Left lung (tissue), 14 donors: ENCODE data around the gene SCYGR5. TPM values are rescaled to one million over a fixed set of nuclear protein-coding genes. Genes with fewer than 3 reads are reported as not detected.
A peak's percentile ranks its signal among the peaks of the same experiment; 100 is the strongest.
"Not testable (repeated sequence)": the region's sequence is repeated elsewhere in the genome, so short reads cannot be mapped to it uniquely, and the experiment has no call there.

Source experiments
- ATAC-seq: fragments of 200-7000 bp; cut with Tn5 transposase; one replicate; pipeline ENCODE4 v1.9.1; 2020; ENCODE audit warnings: moderate library complexity
- DNase-seq, 4 donors: peaks; one replicate each; pipeline ENCODE4 v3.0.0-alpha.2; 2013 to 2020
- H3K27ac ChIP-seq, 2 donors: fragments of 200-600 bp; sonication (generic) in 1 of 2; one replicate each; pipeline versions ENCODE4 v1.5.0 to v1.8.0; 2020 to 2021
- H3K27me3 ChIP-seq, 2 donors: fragments of 200-600 bp; sonication (generic) in 1 of 2; one replicate each; pipeline versions ENCODE4 v1.5.0 to v1.8.0; 2020 to 2021
- H3K36me3 ChIP-seq, 2 donors: fragments of 200-600 bp; sonication (generic) in 1 of 2; one replicate each; pipeline versions ENCODE4 v1.5.0 to v1.8.0; 2020 to 2021
- H3K4me1 ChIP-seq, 2 donors: fragments of 200-600 bp; one replicate each; pipeline ENCODE4 v1.8.0; 2021
- H3K4me3 ChIP-seq, 2 donors: fragments of 200-600 bp; sonication (generic) in 1 of 2; one replicate each; pipeline versions ENCODE4 v1.5.0 to v1.8.0; 2020 to 2021; ENCODE audit warnings: mild to moderate bottlenecking in 1 of 2
- H3K9me3 ChIP-seq, 2 donors: fragments of 200-600 bp; sonication (generic) in 1 of 2; one replicate each; pipeline versions ENCODE4 v1.5.0 to v1.8.0; 2020 to 2021
- intact Hi-C, 2 donors: fragments of 100-400 bp; cut with DNase I; formaldehyde crosslinking; loops; one replicate each; pipeline versions ENCODE4 v1.11.2 to v1.14.2; 2022
- long read RNA-seq, 12 donors: library from polyadenylated mRNA in 2 of 12; unstranded in 2 of 12; transcript quantifications; one replicate each; pipeline ENCODE4 v2.0.0 and lab custom pipeline, GENCODE V29; 2019 to 2026
- polyA plus RNA-seq, 6 donors: library from polyadenylated mRNA; unstranded; fragments of 120-200 nt; gene quantifications; one replicate each; pipeline ENCODE4 v1.2.1, GENCODE V29; 2013; ENCODE audit not compliant: insufficient read length in 6 of 6
- total RNA-seq, 2 donors: library from RNA; stranded (reverse); fragmentation: NEBNext Ultra II Directional; extraction: Animal tissue kit (Norgen Biotek cat#: 25700); gene quantifications; one replicate each; pipeline ENCODE4 v1.2.1, GENCODE V29; 2021
- TF ChIP-seq, protein P1 (sequence below), 2 donors: fragments of 200-600 bp; sonication (generic) in 1 of 2; IDR thresholded peaks; one replicate each; pipeline versions ENCODE4 v1.5.0 to v1.8.0; 2021; ENCODE audit warnings: antibody characterized with exemption in 2 of 2
- donor health status: DM: no; HTN: yes; CAD: no.
- donor health status: DM: no; HTN: no; CAD: no.

Gene SCYGR5, protein sequence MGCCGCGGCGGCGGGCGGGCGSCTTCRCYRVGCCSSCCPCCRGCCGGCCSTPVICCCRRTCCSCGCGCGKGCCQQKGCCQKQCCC
- total RNA-seq = not detected
- polyA plus RNA-seq = not detected
- long read RNA-seq, donor 1 = 0 reads
- long read RNA-seq, donor 2 = 0 reads
- long read RNA-seq, donor 3 = 0 reads
- long read RNA-seq, donor 4 = 0 reads
- long read RNA-seq, donor 5 = 0 reads
- long read RNA-seq, donor 6 = 0 reads
- long read RNA-seq, donor 7 = 0 reads
- long read RNA-seq, donor 8 = 0 reads
- long read RNA-seq, donor 9 = 0 reads
- long read RNA-seq, donor 10 = 0 reads
- long read RNA-seq, donor 11 = 0 reads
- long read RNA-seq, donor 12 = 0 reads

DNA sequence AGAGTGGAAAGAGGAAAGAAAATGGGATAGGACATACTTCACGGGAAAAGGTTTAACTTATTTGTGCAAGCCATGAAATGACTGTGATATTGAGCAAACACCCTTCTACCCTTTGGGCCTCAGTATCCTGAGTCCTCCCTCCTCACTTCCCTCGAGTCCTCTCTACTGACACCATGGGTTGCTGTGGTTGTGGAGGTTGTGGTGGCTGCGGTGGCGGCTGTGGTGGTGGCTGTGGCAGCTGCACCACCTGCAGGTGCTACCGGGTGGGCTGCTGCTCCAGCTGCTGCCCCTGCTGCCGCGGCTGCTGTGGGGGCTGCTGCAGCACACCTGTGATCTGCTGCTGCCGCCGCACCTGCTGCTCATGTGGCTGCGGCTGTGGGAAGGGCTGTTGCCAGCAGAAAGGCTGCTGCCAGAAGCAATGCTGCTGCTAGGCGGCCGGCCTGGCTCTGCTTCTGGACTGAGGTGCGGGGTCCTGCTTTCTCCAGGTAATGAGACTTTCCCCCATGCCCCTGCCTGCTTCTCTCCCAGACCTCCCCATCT, at the start of gene SCYGR5:
Gene SCYGR5 (plus strand): TSS at position 174 of the 540 bp plus-strand sequence. CDS start 0 bp downstream, at position 174.
- H3K27ac ChIP-seq, H3K36me3 ChIP-seq, H3K27me3 ChIP-seq, DNase-seq, H3K4me1 ChIP-seq, H3K4me3 ChIP-seq, ATAC-seq, H3K9me3 ChIP-seq, intact Hi-C loops: not testable (repeated sequence)

DNA sequence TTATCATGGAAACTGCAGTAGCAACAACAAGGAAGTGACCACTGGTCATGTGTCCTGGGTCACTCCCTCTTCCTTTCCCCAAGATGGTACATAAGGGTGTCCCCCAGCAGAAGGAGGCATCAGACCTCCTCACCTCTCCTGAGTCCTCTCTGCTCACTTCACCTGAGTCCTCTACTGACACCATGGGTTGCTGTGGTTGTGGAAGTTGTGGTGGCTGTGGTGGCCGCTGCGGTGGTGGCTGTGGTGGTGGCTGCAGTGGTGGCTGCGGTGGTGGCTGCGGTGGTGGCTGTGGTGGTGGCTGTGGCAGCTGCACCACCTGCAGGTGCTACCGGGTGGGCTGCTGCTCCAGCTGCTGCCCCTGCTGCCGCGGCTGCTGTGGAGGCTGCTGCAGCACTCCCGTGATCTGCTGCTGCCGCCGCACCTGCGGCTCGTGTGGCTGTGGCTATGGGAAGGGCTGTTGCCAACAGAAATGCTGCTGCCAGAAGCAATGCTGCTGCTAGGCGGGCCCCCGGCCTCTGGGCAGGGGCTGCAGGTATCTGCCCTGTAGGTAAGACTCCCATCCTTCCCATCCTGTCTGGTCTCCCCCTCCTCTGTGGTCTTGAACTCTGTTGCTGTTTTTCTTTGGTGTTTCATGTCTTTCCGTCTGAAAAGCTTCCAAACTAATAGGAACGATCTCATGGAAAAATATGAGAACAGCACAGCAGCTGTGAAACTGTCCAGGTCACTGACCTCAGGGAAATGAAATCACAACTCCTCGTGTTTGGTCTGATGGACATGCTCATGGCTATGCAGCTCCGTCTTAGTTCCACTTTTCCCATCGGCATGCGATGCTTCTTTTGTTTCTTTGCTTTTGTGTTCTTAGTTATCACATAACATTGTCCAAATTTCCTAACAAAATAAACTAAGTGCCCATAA, 49.0 kb upstream of the SCYGR5 start, which contains the start of gene SCYGR4:
Gene SCYGR4 (plus strand): TSS at position 183 of the 915 bp plus-strand sequence. CDS start 0 bp downstream, at position 183.
- H3K36me3 ChIP-seq = no peaks in the 10 kb centered on the region
- H3K4me3 ChIP-seq = no peak within 1 kb of the TSS
- no peaks in the 10 kb centered on the region for H3K27me3 ChIP-seq
- DNase-seq (peak in 1 of 4 donors; percentile 70), ATAC-seq (no peak)
- H3K4me1 ChIP-seq = no peaks in the 10 kb centered on the region
- TF ChIP-seq, protein P1, sequence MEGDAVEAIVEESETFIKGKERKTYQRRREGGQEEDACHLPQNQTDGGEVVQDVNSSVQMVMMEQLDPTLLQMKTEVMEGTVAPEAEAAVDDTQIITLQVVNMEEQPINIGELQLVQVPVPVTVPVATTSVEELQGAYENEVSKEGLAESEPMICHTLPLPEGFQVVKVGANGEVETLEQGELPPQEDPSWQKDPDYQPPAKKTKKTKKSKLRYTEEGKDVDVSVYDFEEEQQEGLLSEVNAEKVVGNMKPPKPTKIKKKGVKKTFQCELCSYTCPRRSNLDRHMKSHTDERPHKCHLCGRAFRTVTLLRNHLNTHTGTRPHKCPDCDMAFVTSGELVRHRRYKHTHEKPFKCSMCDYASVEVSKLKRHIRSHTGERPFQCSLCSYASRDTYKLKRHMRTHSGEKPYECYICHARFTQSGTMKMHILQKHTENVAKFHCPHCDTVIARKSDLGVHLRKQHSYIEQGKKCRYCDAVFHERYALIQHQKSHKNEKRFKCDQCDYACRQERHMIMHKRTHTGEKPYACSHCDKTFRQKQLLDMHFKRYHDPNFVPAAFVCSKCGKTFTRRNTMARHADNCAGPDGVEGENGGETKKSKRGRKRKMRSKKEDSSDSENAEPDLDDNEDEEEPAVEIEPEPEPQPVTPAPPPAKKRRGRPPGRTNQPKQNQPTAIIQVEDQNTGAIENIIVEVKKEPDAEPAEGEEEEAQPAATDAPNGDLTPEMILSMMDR (IDR thresholded peaks at IDR 0.05) = no peak
- no peak within 1 kb of the TSS for H3K27ac ChIP-seq
- intact Hi-C loops = no loop called here
- H3K9me3 ChIP-seq = peaks cover 0 to 2% of the 10 kb centered on the region in 2 donors

DNA sequence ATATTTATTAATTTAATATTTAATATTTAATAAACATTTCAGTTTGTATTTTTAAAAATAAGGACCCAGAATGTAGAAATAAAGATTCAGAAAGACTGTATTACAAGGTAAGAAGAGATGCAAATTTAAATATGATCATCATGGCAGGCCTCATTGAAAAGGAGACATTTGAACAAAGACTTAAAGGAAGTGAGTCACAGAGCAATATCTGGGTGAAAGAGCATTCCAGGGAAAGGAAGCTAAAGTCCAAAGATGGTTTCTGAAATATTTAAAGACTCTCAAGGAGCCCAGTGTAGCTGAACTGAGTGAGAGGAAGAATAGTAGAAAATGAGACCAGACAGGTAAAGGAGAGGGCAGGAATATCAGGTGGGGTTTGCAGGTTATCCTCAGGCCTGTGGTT, 43.4 kb upstream of the SCYGR5 start:
- TF ChIP-seq, protein P1 (IDR thresholded peaks at IDR 0.05) = no peak
- intact Hi-C loops = no loop called here
- no peaks in the 10 kb centered on the region for H3K4me1 ChIP-seq
- no peaks in the 10 kb centered on the region for H3K27me3 ChIP-seq
- H3K9me3 ChIP-seq = peaks cover 0 to 6% of the 10 kb centered on the region in 2 donors
- H3K36me3 ChIP-seq = no peaks in the 10 kb centered on the region
- ATAC-seq (no peak), DNase-seq (no peak)
- H3K27ac ChIP-seq = no peak overlapping the region
- no peak overlapping the region for H3K4me3 ChIP-seq

DNA sequence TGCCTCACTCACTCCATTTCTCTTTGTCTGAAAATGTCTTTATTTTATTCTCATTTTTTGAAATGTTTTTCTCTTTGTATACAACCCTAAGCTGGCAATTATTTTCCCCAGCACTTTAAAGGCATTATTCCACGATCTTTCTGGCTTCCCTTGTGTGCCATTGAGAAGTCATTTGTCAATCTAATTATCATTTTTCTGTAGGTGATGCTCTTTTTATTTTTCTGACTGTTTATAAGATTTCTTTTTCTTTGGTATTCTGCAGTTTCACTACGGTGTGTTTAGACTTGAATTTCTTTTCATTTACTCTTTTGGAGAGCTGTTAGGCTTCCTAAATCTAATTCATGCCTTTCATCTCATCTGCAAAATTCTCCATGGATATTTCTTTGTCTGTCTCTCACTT, 41.2 kb upstream of the SCYGR5 start:
- no peak overlapping the region for H3K27ac ChIP-seq
- H3K9me3 ChIP-seq = peaks cover 0 to 6% of the 10 kb centered on the region in 2 donors
- DNase-seq (no peak), ATAC-seq (no peak)
- no peak overlapping the region for H3K4me3 ChIP-seq
- H3K36me3 ChIP-seq = no peaks in the 10 kb centered on the region
- no peaks in the 10 kb centered on the region for H3K4me1 ChIP-seq
- TF ChIP-seq, protein P1 (IDR thresholded peaks at IDR 0.05) = no peak
- intact Hi-C loops = no loop called here
- no peaks in the 10 kb centered on the region for H3K27me3 ChIP-seq

DNA sequence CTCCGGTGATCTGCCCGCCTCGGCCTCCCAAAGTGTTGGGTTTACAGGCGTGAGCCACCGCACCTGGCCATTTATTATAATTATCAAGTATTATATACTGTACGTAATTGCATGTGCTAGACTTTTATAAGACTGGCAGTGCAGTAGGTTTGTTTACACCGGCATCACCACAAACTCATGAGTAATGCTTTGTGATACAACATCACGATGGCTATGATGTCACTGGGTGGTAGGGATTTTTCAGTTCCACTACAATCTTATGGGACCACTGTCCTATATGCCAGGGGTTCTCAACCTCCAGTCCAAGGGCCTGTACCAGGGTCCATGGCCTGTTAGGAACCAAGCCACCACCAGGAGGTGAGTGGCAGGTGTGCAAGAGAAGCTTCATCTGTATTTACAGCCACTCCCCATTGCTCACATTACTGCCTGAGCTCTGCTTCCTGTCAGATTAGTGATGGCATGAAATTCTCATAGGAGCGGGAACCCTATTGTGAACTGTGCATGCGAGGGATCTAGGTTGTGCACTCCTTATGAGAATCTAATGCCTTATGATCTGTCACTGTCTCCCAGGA, 39.9 kb upstream of the SCYGR5 start:
- TF ChIP-seq, protein P1 (IDR thresholded peaks at IDR 0.05) = no peak
- ATAC-seq = no peak

More for the DNA sequence above, 39.9 kb upstream of the SCYGR5 start:
- H3K27ac ChIP-seq = no peak overlapping the region
- intact Hi-C loops = no loop called here
- H3K27me3 ChIP-seq = peaks cover 0 to 10% of the 10 kb centered on the region in 2 donors
- no peak overlapping the region for H3K4me3 ChIP-seq
- DNase-seq = no peak
- peaks cover 0 to 6% of the 10 kb centered on the region in 2 donors for H3K9me3 ChIP-seq
- no peaks in the 10 kb centered on the region for H3K4me1 ChIP-seq
- H3K36me3 ChIP-seq = no peaks in the 10 kb centered on the region
